Endothelial cell of umbilical vein (primary cell): ENCODE data around the gene KAZN. TPM values are rescaled to one million over a fixed set of nuclear protein-coding genes. Genes with fewer than 3 reads are reported as not detected.

Experiments used
- BruUV-seq: library from RNA; stranded (reverse); fragments of 400-500 nt; replicated peaks from 2 replicates; lab custom pipeline; 2021; lab: Mats Ljungman, UMichigan
- CTCF ChIA-PET: fragments of 300-600, 350-600 bp; sonication (Branson Sonifier 250); formaldehyde crosslinking; loops from one replicate; lab custom pipeline; 2021; ENCODE audit warnings: antibody characterized with exemption, inconsistent platforms; lab: Charles Lee
- POLR2A ChIA-PET: fragments of 300-600, 350-600 bp; sonication (Branson Sonifier 250); formaldehyde crosslinking; loops from one replicate; lab custom pipeline; 2021; ENCODE audit warnings: antibody characterized with exemption, inconsistent platforms; lab: Charles Lee
- DNase-seq: peaks from one replicate; pipeline ENCODE4 v3.0.0-alpha.2; 2011; ENCODE audit warnings: low read depth, low spot score
- FAIRE-seq: peaks from 2 replicates; lab custom pipeline; 2011; peaks lifted over from hg19 to GRCh38; lab: Jason Lieb, UNC
- H2AFZ ChIP-seq: 2 replicates; pipeline ENCODE4 v1.6.0; 2012; ENCODE audit warnings: low read depth, low read length, control low read depth, inconsistent platforms
- H3K27ac ChIP-seq: 2 replicates; pipeline ENCODE4 v1.5.1; 2011; ENCODE audit warnings: low read depth, mild to moderate bottlenecking, control low read depth, low read length, moderate library complexity; ENCODE audit not compliant: insufficient read depth
- H3K27me3 ChIP-seq, 2 experiments: 2 replicates each; pipeline versions ENCODE4 v1.6.0 to v1.6.1; 2011; ENCODE audit warnings: low read length in 2 of 2, mixed read lengths in 1 of 2; ENCODE audit not compliant: control insufficient read depth in 2 of 2, insufficient read depth in 2 of 2
- H3K36me3 ChIP-seq, 2 experiments: 2 replicates in 1 of 2; 3 replicates in 1 of 2; pipeline ENCODE4 v1.5.1; 2011; ENCODE audit warnings: low read length in 2 of 2, mild to moderate bottlenecking in 1 of 2, moderate library complexity in 1 of 2; ENCODE audit not compliant: control insufficient read depth in 2 of 2, insufficient read depth in 2 of 2; ENCODE audit errors: extremely low read depth in 1 of 2
- H3K4me1 ChIP-seq: 3 replicates; pipeline ENCODE4 v1.5.1; 2011; ENCODE audit warnings: mild to moderate bottlenecking, low read length; ENCODE audit not compliant: control insufficient read depth, insufficient read depth; ENCODE audit errors: extremely low read depth
- H3K4me2 ChIP-seq: 2 replicates; pipeline ENCODE4 v1.6.1; 2011; ENCODE audit warnings: low read length, control low read depth, mixed read lengths; ENCODE audit not compliant: insufficient read depth
- H3K4me3 ChIP-seq, 3 experiments: fragments of 200-600 bp in 1 of 3; sonication (generic), shearing (Covaris generic) in 1 of 3; replicated peaks in 1 of 3; 2 replicates each; pipeline ENCODE4 v1.5.1; 2011 to 2016; ENCODE audit warnings: control low read depth in 3 of 3, low read length in 3 of 3, mild to moderate bottlenecking in 2 of 3, inconsistent platforms in 1 of 3, low read depth in 1 of 3, moderate library complexity in 1 of 3; ENCODE audit not compliant: insufficient read depth in 1 of 3
- H3K79me2 ChIP-seq: 2 replicates; pipeline ENCODE4 v1.6.0; 2012; ENCODE audit warnings: low read length, inconsistent platforms; ENCODE audit not compliant: control insufficient read depth, insufficient read depth
- H3K9ac ChIP-seq: replicated peaks from 2 replicates; pipeline ENCODE3; 2011; ENCODE audit warnings: low read length, control low read depth; ENCODE audit not compliant: insufficient read depth; ENCODE audit errors: extremely low read depth
- H3K9me1 ChIP-seq: replicated peaks from 3 replicates; pipeline ENCODE4 v1.6.0; 2011; ENCODE audit warnings: mild to moderate bottlenecking, low read length; ENCODE audit not compliant: control insufficient read depth, insufficient read depth; ENCODE audit errors: extremely low read depth
- H3K9me3 ChIP-seq: replicated peaks from 2 replicates; pipeline ENCODE4 v1.5.1; 2012; ENCODE audit warnings: low read length, inconsistent platforms; ENCODE audit not compliant: control insufficient read depth, insufficient read depth
- H4K20me1 ChIP-seq: replicated peaks from 2 replicates; pipeline ENCODE3; 2011; ENCODE audit warnings: mild to moderate bottlenecking, low read length; ENCODE audit not compliant: control insufficient read depth, insufficient read depth; ENCODE audit errors: extremely low read depth
- EZH2 ChIP-seq: IDR thresholded peaks from 2 replicates; pipeline ENCODE4 v1.6.1; 2012; ENCODE audit warnings: borderline replicate concordance, low read depth, mild to moderate bottlenecking, moderate library complexity, low read length, inconsistent platforms; ENCODE audit not compliant: severe bottlenecking
- FOS ChIP-seq: IDR thresholded peaks from 2 replicates; pipeline ENCODE4 v1.6.1; 2011; ENCODE audit warnings: mild to moderate bottlenecking, low read length, moderate library complexity, borderline replicate concordance; ENCODE audit not compliant: insufficient read depth
- GATA2 ChIP-seq: IDR thresholded peaks from 2 replicates; pipeline ENCODE4 v1.7.0; 2011; ENCODE audit warnings: low read depth, mild to moderate bottlenecking, moderate library complexity, mixed read lengths, low read length; ENCODE audit not compliant: insufficient read length, insufficient read depth
- JUN ChIP-seq: IDR thresholded peaks from 2 replicates; pipeline ENCODE4 v1.6.1; 2011; ENCODE audit warnings: borderline replicate concordance, low read depth; ENCODE audit not compliant: insufficient read length, insufficient read depth
- MAX ChIP-seq: IDR thresholded peaks from 2 replicates; pipeline ENCODE4 v1.6.1; 2011; ENCODE audit not compliant: insufficient read depth, insufficient read length
- MYC ChIP-seq: IDR thresholded peaks from one replicate; pipeline ENCODE4 v1.6.1; 2011; ENCODE audit warnings: mild to moderate bottlenecking, low read depth, low read length
- POLR2A ChIP-seq: IDR thresholded peaks from 2 replicates; pipeline ENCODE4 v1.6.1; 2012; ENCODE audit warnings: low read depth, mild to moderate bottlenecking, control low read depth, low read length
- POLR2AphosphoS5 ChIP-seq: IDR thresholded peaks from 2 replicates; pipeline ENCODE4 v1.6.1; 2012; ENCODE audit warnings: low read depth, mild to moderate bottlenecking, control low read depth, low read length, moderate library complexity; ENCODE audit not compliant: insufficient read depth
- dilution Hi-C: fragments of 300-500 bp; cut with MboI; formaldehyde crosslinking; loops from one replicate; pipeline ENCODE4 v1.15.0; 2019; ENCODE audit warnings: low sequenced_read_pairs; ENCODE audit not compliant: extremely low pct_ligation_motif_present
- intact Hi-C: fragments of 100-400 bp; cut with micrococcal nuclease; formaldehyde crosslinking; loops from one replicate; pipeline ENCODE4 v1.10.0; 2022
- polyA plus RNA-seq, 4 experiments: library from polyadenylated mRNA; depleted of rRNA in 3 of 4; stranded (reverse) in 3 of 4; unstranded in 1 of 4; fragments of >200 nt; gene quantifications; 2 replicates each; pipeline versions ENCODE4 v1.2.1 to v1.2.3, GENCODE V29; 2011 to 2012; ENCODE audit warnings: missing spikeins in 1 of 4
- total RNA-seq: library from RNA; stranded (reverse); gene quantifications from 2 replicates; pipeline ENCODE4 v1.2.3, GENCODE V29; 2021
- TF ChIP-seq, protein P1 (sequence below), 2 donors: IDR thresholded peaks; 1 replicate in 1 of 2; 2 replicates in 1 of 2; pipeline ENCODE4 v1.5.1; 2011; ENCODE audit warnings: low read length in 2 of 2, mild to moderate bottlenecking in 2 of 2, moderate library complexity in 2 of 2, control low read depth in 1 of 2, inconsistent platforms in 1 of 2, low read depth in 1 of 2; ENCODE audit not compliant: insufficient read depth in 1 of 2; ENCODE audit errors: extremely low read depth in 1 of 2

Gene KAZN
- total and polyA plus RNA-seq, 2 donors (not counting 3 experiments of a cell fraction or from before 2014, with no cell fraction given) = 1.6 to 5.8 TPM

DNA sequence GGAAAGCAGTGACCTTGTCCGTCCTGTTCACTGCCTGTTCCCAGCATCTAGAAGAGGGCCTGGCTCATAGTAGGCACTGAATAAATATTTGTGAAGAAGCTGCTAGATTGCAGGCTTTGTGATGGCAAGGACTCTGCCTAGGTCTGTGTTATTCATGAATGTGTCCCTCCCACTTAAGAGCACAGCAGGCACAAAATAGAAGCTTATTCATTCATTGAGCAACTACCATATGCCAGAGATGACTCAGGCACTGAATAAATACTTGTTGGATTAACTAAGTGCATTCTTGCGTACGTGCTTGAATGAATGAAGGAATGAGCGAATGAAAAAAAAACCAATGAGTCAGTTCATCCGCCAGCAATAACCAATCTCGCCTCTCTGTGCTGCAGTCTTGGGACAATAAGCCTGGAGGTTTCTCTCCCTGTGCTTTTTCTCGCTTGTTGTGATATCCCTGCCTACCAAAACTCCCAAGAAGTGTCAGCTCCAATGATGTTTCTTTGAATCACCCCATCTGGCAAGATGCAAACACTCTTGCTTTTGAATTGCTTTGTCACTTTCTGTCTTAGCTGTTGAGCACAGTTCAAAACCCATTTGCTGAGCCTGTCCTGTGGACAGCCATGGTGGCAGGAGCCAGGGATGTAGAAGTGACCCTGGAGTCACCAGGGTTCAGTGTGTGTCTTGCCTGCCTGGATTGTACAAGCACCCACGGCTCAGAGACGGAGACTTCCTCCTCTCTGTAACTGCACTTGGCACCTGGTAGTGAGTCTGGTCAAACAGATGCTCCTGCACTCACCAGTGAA lies 143.9 kb downstream of the KAZN start:
- intact Hi-C loops = no loop called here
- Histone ChIP-seq H2AFZ (no peak overlapping the region), H3K79me2 (no peaks in the 10 kb centered on the region), H3K36me3 (no peaks in the 10 kb centered on the region), H4K20me1 (no peaks in the 10 kb centered on the region), H3K9me3 (no peaks in the 10 kb centered on the region), H3K4me2 (no peak overlapping the region), H3K27ac (no peak overlapping the region), H3K9ac (no peak overlapping the region), H3K4me3 (no peak overlapping the region), H3K27me3 (no peaks in the 10 kb centered on the region), H3K9me1 (no peaks in the 10 kb centered on the region), H3K4me1 (no peaks in the 10 kb centered on the region)
- POLR2A ChIA-PET = no interaction called here
- no TSS peak for BruUV-seq
- CTCF ChIA-PET = no interaction called here
- DNase-seq = no peak
- no peak for TF ChIP-seq MYC
- TF ChIP-seq POLR2A = no peak
- no peak for TF ChIP-seq EZH2
- TF ChIP-seq FOS = no peak
- no peak for TF ChIP-seq JUN
- no peak for TF ChIP-seq POLR2AphosphoS5
- no peak for TF ChIP-seq GATA2
- TF ChIP-seq, protein P1, sequence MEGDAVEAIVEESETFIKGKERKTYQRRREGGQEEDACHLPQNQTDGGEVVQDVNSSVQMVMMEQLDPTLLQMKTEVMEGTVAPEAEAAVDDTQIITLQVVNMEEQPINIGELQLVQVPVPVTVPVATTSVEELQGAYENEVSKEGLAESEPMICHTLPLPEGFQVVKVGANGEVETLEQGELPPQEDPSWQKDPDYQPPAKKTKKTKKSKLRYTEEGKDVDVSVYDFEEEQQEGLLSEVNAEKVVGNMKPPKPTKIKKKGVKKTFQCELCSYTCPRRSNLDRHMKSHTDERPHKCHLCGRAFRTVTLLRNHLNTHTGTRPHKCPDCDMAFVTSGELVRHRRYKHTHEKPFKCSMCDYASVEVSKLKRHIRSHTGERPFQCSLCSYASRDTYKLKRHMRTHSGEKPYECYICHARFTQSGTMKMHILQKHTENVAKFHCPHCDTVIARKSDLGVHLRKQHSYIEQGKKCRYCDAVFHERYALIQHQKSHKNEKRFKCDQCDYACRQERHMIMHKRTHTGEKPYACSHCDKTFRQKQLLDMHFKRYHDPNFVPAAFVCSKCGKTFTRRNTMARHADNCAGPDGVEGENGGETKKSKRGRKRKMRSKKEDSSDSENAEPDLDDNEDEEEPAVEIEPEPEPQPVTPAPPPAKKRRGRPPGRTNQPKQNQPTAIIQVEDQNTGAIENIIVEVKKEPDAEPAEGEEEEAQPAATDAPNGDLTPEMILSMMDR (IDR thresholded peaks at IDR 0.05; ENCODE audit: extremely low read depth in 1 of 2, insufficient read depth in 1 of 2, low read depth in 1 of 2, low read length in 2 of 2) = no peak
- no peak for TF ChIP-seq MAX
- dilution Hi-C loops = no loop called here
- FAIRE-seq = no peak
